IPS-15b (cell line): ENCODE results near the gene NECTIN2.
"Not testable (repeated sequence)": the region's sequence is repeated elsewhere in the genome, so short reads cannot be mapped to it uniquely, and the experiment has no call there.

Source experiments
- H3K27me3 ChIP-seq: one replicate; pipeline ENCODE4 v1.6.1; 2013; ENCODE audit warnings: low read length; ENCODE audit not compliant: control insufficient read depth, insufficient read depth
- H3K36me3 ChIP-seq: one replicate; pipeline ENCODE4 v1.6.1; 2013; ENCODE audit warnings: low read length; ENCODE audit not compliant: control insufficient read depth, insufficient read depth
- H3K4me1 ChIP-seq: one replicate; pipeline ENCODE4 v1.6.1; 2013; ENCODE audit warnings: mild to moderate bottlenecking, low read length; ENCODE audit not compliant: control insufficient read depth, insufficient read depth
- H3K4me3 ChIP-seq: one replicate; pipeline ENCODE4 v1.5.1; 2013; ENCODE audit warnings: low read depth, low read length
- H3K9ac ChIP-seq: one replicate; pipeline ENCODE4 v1.6.1; 2013; ENCODE audit warnings: low read depth, mild to moderate bottlenecking, low read length
- H3K9me3 ChIP-seq: one replicate; pipeline ENCODE4 v1.6.1; 2013; ENCODE audit warnings: mild to moderate bottlenecking, low read length; ENCODE audit not compliant: control insufficient read depth, insufficient read depth

Gene NECTIN2

DNA sequence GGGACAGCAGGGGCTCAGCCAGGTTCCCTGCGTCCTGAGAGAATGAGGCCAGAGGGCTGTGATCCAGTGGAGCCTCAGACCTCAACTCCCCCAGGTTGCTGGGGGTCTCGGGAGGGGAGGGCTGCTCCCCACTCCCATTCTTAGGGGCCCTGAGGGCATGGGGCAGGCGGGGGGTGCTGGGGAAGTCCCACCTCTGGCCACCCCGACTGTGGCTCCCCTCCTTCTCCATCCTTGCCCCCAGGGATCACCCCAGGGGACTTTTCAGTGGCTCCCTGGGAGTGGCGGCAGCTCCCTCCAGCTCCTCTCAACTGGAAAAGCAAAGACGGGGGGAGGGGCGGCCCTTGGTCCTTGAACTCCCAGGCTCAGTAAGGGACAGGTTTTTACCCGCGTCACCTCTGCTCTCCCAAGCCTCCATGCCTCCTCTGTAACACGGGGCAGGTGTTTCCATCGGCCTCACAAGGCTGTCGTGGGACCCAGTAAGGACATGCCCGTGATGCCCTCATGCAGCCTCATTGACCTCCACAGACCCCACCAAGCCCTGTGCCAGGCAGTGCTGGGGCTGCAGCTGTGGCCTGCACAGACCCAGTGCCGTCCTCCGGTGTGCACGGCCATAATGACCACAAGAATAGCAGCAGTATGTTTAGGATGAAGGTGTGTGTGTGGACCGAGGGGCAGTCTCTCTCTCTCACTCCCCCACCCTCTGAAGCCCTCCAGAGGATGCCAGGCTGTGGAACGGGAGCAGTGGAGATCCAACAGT is 33.4 kb downstream of the NECTIN2 start:
- Histone ChIP-seq H3K4me1 (peaks cover 14% of the 10 kb centered on the region), H3K4me3 (no peak overlapping the region), H3K36me3 (peaks cover 50% of the 10 kb centered on the region), H3K9me3 (no peaks in the 10 kb centered on the region), H3K27me3 (no peaks in the 10 kb centered on the region), H3K9ac (no peak overlapping the region)

DNA sequence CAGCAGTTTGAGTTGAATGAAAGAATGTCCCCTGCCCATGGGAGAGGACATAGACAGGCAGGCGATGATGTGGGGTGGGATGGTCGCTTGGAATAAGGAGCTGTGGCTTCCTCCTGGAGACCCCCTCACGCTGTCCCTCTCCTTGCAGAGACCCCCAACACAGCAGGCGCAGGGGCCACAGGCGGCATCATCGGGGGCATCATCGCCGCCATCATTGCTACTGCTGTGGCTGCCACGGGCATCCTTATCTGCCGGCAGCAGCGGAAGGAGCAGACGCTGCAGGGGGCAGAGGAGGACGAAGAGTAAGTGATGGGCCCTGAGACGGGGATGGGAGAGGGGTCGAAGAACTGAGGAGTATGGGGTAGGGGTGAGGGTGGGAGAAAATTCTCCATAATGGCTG is 36.0 kb downstream of the NECTIN2 start:
- no peak overlapping the region for H3K9ac ChIP-seq
- no peak overlapping the region for H3K4me3 ChIP-seq
- peaks cover 38% of the 10 kb centered on the region for H3K36me3 ChIP-seq
- no peaks in the 10 kb centered on the region for H3K27me3 ChIP-seq
- peaks cover 14% of the 10 kb centered on the region for H3K4me1 ChIP-seq
- no peaks in the 10 kb centered on the region for H3K9me3 ChIP-seq

DNA sequence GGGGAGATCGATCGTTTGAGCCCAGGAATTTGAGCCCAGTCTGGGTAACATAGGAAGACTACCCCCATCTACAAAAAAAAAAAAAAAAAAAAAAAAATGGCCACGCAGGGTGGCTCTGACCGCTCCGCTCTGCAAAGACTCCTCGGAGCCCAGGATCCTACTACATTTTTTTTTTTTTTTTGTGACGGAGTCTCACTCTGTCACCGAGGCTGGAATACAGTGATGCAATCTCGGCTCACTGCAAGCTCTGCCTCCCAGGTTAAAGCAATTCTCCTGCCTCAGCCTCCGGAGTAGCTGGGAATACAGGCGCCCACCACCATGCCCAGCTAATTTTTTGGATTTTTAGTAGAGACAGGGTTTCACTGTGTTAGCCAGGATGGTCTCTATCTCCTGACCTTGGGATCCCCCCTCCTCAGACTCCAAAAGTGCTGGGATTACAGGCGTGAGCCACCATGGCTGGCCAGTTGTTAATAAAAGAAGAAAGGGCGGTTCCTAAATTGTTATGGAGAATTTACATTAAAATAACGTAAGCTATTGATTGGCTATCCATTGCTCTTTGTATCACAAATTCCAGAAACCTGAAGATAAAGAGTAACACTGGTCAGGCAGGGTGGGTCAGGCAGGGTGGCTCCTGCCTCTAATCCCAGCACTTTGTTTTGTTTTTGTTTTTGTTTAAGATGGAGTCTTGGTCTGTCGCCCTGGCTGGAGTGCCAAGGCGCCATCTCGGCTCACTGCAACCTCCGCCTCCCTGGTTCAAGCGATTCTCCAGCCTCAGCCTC is 36.7 kb downstream of the NECTIN2 start:
- not testable (repeated sequence) for H3K4me3 ChIP-seq, H3K27me3 ChIP-seq, H3K9me3 ChIP-seq, H3K9ac ChIP-seq
- peaks cover 37% of the 10 kb centered on the region for H3K36me3 ChIP-seq
- peaks cover 12% of the 10 kb centered on the region for H3K4me1 ChIP-seq

DNA sequence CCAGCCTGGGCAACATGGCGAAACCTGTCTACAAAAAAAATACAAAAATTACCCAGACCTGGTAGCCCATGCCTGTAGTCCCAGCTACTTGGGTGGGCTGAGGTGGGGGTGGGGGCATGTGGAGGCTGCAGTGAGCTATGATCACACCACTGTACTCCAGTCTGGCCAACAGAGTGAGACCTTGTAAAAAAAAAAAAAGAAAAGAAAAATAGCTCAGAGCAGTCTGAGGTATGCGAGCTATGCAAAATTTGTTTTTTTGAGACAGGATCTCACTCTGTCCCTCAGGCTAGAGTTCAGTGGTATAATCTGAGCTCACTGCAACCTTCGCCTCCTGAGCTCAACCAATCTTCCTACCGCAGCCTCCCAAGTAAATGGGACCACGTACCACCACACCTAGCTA is 37.8 kb downstream of the NECTIN2 start:
- Histone ChIP-seq H3K4me1 (peaks cover 11% of the 10 kb centered on the region), H3K27me3 (no peaks in the 10 kb centered on the region), H3K9ac (no peak overlapping the region), H3K9me3 (no peaks in the 10 kb centered on the region), H3K4me3 (no peak overlapping the region), H3K36me3 (peaks cover 34% of the 10 kb centered on the region)

DNA sequence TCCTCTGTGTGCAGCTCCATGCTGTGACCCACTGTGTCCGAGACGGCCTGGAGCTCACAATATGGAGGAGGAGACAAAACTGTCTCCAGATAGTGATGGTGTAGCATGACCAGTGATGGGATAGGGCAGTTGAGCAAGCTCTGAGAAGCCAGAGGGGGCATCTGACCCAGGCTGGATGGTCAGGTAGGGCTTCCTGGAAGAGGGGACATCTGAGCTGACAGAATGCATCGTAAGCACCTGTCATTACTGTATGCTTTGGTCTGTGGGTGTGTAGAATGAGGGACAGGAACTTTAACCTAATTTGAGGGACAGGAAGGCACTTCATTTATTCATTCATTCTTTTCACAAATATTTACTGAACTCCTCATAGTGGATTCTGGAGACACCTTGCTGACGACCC is 38.5 kb downstream of the NECTIN2 start:
- peaks cover 7% of the 10 kb centered on the region for H3K4me1 ChIP-seq
- H3K27me3 ChIP-seq = no peaks in the 10 kb centered on the region
- H3K9ac ChIP-seq = no peak overlapping the region
- H3K9me3 ChIP-seq = no peaks in the 10 kb centered on the region
- H3K4me3 ChIP-seq = no peak overlapping the region
- peaks cover 32% of the 10 kb centered on the region for H3K36me3 ChIP-seq

DNA sequence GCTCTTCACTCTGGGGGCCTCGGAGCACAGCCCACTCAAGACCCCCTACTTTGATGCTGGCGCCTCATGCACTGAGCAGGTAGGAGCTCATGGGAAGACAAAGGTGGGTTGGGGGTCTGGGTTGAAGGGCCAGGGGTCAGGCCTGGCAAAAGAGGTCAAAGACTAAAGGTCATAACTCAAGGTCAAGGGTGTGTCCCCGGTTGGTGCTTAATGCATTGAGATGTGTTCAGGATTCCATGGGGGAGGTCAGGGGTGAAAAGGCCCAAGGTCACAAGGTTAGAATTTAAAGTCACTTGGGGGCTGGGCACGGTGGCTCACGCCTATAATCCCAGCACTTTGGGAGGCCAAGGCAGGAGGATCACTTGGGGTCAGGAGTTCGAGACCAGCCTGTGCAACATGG is 40.0 kb downstream of the NECTIN2 start:
- Histone ChIP-seq H3K36me3 (peaks cover 28% of the 10 kb centered on the region), H3K9me3 (no peaks in the 10 kb centered on the region), H3K4me3 (no peak overlapping the region), H3K9ac (no peak overlapping the region), H3K4me1 (peaks cover 5% of the 10 kb centered on the region), H3K27me3 (no peaks in the 10 kb centered on the region)

DNA sequence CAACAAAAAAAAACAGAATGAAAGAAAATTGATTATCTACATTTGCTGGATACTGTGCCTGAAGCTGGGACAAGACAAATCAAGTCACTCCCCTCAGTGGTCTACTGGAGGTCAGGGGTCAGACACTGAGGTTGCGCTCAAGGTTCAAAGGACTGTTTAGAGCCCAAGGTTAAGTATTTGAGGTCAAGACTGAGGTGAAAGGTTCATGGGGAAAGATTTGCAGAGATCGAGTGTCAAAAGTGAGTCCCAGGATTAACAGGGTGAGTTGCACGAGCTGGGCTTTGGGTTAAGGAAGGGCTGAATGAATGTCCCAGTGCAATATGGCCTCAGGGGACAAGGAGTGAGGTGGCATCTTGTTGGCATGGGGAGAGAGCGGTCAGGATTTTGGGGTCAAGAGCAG is 41.6 kb downstream of the NECTIN2 start:
- Histone ChIP-seq H3K9ac (no peak overlapping the region), H3K27me3 (no peaks in the 10 kb centered on the region), H3K4me3 (no peak overlapping the region), H3K36me3 (peaks cover 34% of the 10 kb centered on the region), H3K4me1 (peaks cover 6% of the 10 kb centered on the region), H3K9me3 (no peaks in the 10 kb centered on the region)

DNA sequence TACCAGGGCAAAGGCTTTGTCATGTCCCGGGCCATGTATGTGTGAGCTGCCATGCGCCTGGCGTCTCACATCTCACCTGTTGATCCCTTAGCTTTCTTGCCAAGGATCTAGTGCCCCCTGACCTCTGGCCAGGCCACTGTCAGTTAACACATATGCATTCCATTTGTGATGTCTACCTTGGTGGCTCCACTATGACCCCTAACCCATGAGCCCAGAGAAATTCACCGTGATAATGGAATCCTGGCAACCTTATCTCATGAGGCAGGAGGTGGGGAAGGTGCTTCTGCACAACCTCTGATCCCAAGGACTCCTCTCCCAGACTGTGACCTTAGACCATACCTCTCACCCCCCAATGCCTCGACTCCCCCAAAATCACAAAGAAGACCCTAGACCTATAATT is 42.2 kb downstream of the NECTIN2 start:
- peaks cover 40% of the 10 kb centered on the region for H3K36me3 ChIP-seq
- not testable (repeated sequence) for H3K9me3 ChIP-seq, H3K4me1 ChIP-seq, H3K27me3 ChIP-seq, H3K4me3 ChIP-seq, H3K9ac ChIP-seq

DNA sequence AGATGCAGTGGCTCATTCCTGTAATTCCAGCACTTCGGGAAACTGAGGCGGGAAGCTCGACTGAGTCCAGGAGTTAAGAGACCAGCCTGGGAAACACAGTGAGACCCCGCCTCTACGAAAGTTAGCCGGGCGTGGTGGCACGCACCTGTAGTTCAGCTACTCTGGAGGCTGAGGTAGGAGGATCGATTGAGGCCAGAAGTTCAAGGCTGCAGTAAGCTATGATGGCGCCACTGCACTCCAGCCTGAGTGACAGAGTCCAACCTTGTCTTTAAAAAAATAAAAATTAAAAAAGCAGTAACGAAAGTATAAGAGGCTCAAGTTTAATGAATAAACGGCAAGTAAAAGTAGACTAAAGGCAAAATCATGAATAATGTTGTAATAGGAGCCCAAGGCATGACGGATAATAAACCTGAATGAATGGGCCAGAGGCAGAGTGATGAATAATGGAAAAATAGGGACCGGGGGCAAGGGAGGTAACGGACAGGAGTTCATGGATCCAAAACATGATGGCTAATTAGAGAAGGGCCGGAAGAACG is 43.8 kb downstream of the NECTIN2 start:
- Histone ChIP-seq H3K27me3 (no peaks in the 10 kb centered on the region), H3K36me3 (peaks cover 46% of the 10 kb centered on the region), H3K4me3 (peak overlapping the region; percentile 66), H3K4me1 (peaks cover 4% of the 10 kb centered on the region), H3K9ac (peak overlapping the region; percentile 66), H3K9me3 (no peaks in the 10 kb centered on the region)

DNA sequence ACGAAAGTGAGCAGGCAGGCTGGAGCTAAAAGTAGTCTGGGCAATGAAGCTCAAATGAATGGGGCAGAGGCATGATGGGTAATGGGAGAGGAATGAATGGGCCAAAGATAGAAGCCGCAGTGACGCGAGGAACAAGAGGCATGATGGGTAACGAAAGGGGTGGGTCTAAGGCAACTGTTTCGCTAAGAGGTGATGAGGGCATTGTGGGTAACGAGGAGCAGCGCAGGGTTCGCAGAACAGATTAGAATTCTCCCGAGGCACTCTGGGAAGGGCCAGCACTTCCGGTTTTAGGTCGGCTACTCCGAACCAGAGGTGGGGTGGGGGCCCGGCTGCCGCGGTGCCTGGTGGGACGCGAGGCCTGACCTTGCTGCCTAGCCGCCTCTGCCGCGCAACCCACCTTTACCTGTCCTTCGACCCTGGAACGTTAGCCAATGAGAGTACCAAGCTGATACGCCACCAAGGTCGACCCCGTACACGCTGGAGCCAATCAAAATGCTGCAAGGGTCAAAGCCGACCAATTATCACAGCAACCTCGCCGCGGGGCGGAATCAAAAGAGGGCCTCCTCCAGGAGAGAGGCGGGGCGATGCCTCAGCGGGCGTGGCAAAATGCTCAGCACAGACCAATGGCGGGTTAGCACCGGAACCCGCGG is 44.4 kb downstream of the NECTIN2 start:
- no peaks in the 10 kb centered on the region for H3K9me3 ChIP-seq
- H3K4me3 ChIP-seq = peak overlapping the region; percentile 66
- no peaks in the 10 kb centered on the region for H3K27me3 ChIP-seq
- H3K9ac ChIP-seq = peak overlapping the region; percentile 66
- H3K36me3 ChIP-seq = peaks cover 52% of the 10 kb centered on the region
- peaks cover 4% of the 10 kb centered on the region for H3K4me1 ChIP-seq

DNA sequence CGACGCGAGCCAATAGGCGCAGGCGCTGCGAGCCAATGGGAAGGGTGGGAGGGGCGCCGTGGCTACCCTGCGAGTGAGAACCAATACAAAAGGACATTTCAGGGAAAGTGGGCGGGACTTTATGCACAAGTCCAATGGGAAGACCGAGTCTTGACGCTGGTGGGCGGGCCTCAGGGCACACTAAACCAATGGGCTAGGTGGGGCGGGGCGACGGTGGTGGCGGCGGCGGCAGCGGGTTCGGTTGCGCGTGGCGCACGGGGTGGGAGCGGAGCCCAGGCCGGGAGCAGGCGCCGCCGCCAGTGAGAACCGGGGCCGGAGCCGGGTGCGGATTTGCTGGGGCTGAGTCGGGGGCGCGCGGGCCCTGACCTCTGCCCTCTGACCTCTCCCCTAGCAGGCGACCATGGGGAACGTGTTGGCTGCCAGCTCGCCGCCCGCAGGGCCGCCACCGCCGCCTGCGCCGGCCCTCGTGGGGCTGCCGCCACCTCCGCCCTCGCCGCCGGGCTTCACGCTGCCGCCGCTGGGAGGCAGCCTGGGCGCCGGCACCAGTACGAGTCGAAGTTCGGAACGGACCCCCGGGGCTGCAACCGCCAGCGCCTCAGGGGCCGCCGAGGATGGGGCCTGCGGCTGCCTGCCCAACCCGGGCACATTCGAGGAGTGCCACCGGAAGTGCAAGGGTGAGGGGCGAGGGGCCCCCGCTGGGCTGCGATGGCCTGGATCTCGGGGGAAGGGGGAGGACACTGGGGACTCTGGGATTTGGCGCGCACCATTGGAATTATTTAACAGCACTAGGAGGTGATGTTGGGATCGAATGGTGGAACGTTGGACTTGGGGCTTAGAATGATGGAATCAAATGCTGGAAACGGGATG is 45.2 kb downstream of the NECTIN2 start, which contains the start of gene TOMM40:
TOMM40 (plus strand) TSS at position 239 of the 867 bp plus-strand sequence; CDS start at position 401, 162 bp downstream.
- Histone ChIP-seq H3K27me3 (no peaks in the 10 kb centered on the region), H3K9me3 (no peaks in the 10 kb centered on the region), H3K4me1 (peaks cover 4% of the 10 kb centered on the region), H3K36me3 (peaks cover 58% of the 10 kb centered on the region), H3K9ac (peak within 1 kb of the TSS; percentile 82), H3K4me3 (peak within 1 kb of the TSS; percentile 96)
